ENCODE measurements around the gene SHANK3. TPM values are rescaled to one million over a fixed set of nuclear protein-coding genes. Genes with fewer than 3 reads are reported as not detected.

SHANK3 gene
- total and polyA plus RNA-seq, 2 donors (not counting 1 experiment from before 2014, with no cell fraction given), result not detected

- ATAC-seq (ENCODE audit: low read depth) (no peak), DNase-seq (no peak)
- no peaks in the 10 kb centered on the region for H3K27me3 ChIP-seq (replicated peaks in 1 of 4; ENCODE audit: control extremely low read depth in 1 of 4, control insufficient read depth in 3 of 4, insufficient read depth in 4 of 4, low read length in 3 of 4)
- H2AFZ ChIP-seq (ENCODE audit: insufficient read depth, low read depth, low read length, poor library complexity, severe bottlenecking), result no peak overlapping the region
- WGBS (ENCODE audit: insufficient coverage), result 94% methylated on average over 22 of the region's 23 CpGs
- Mint-ChIP-seq H3K4me3 (no peak overlapping the region), H3K27ac (no peak overlapping the region), H3K9me3 (ENCODE audit: insufficient read depth) (no peaks in the 10 kb centered on the region), H3K27me3 (peaks cover 4% of the 10 kb centered on the region), H3K4me1 (no peaks in the 10 kb centered on the region)
- H3K36me3 ChIP-seq (replicated peaks in 1 of 2; ENCODE audit: control extremely low read depth in 1 of 2, control insufficient read depth in 1 of 2, extremely low read depth in 1 of 2, insufficient read depth in 2 of 2, low read length in 1 of 2), result no peaks in the 10 kb centered on the region
- intact Hi-C loops (cut with micrococcal nuclease), result no loop called here
- CTCF ChIA-PET, result no interaction called here
- no peak overlapping the region for H3K4me2 ChIP-seq (replicated peaks; ENCODE audit: low read depth, low read length, poor library complexity, severe bottlenecking)
- H3K4me1 ChIP-seq (ENCODE audit: control insufficient read depth in 2 of 2, insufficient read depth in 2 of 2, low read length in 2 of 2), result no peaks in the 10 kb centered on the region
- no peaks in the 10 kb centered on the region for H4K20me1 ChIP-seq (ENCODE audit: control insufficient read depth, insufficient read depth, low read length, poor library complexity, severe bottlenecking)
- no peaks in the 10 kb centered on the region for H3K9me3 ChIP-seq (ENCODE audit: control extremely low read depth in 1 of 3, control insufficient read depth in 2 of 3, insufficient read depth in 1 of 3, low read length in 2 of 3)
- no peak overlapping the region for H3K4me3 ChIP-seq (ENCODE audit: control extremely low read depth in 1 of 5, extremely low read depth in 1 of 5, insufficient read depth in 1 of 5, low read depth in 2 of 5, low read length in 4 of 5)
- TF ChIP-seq CTCF (IDR thresholded peaks at IDR 0.05), result no peak
- TF ChIP-seq EZH2 (IDR thresholded peaks at IDR 0.05; ENCODE audit: borderline replicate concordance, insufficient read depth, low read depth, low read length, poor library complexity, severe bottlenecking), result no peak
- H3K79me2 ChIP-seq (ENCODE audit: control insufficient read depth, insufficient read depth, low read length), result no peaks in the 10 kb centered on the region
- POLR2A ChIA-PET, result no interaction called here
- H3K9ac ChIP-seq (ENCODE audit: low read length), result no peak overlapping the region
- no peak overlapping the region for H3K27ac ChIP-seq (ENCODE audit: low read length in 2 of 2)
Measured at GRCh38 chr22:50705219-50705691, 32.6 kb downstream of the SHANK3 start.

- peaks cover 0 to under 1% (median 0%) of the 10 kb centered on the region in 3 donors for H3K9me3 ChIP-seq (ENCODE audit: control extremely low read depth in 1 of 3, control insufficient read depth in 2 of 3, insufficient read depth in 1 of 3, low read length in 2 of 3)
- no peak for DNase-seq
- no peak overlapping the region for H3K9ac ChIP-seq (ENCODE audit: low read length)
- H3K4me1 Mint-ChIP-seq, result no peaks in the 10 kb centered on the region
- ChIA-PET POLR2A (no interaction called here), CTCF (no interaction called here)
- no peak overlapping the region for H2AFZ ChIP-seq (ENCODE audit: insufficient read depth, low read depth, low read length, poor library complexity, severe bottlenecking)
- no peaks in the 10 kb centered on the region for H3K36me3 ChIP-seq (replicated peaks in 1 of 2; ENCODE audit: control extremely low read depth in 1 of 2, control insufficient read depth in 1 of 2, extremely low read depth in 1 of 2, insufficient read depth in 2 of 2, low read length in 1 of 2)
- H3K27me3 Mint-ChIP-seq, result peaks cover 8% of the 10 kb centered on the region
- no peak overlapping the region for H3K4me2 ChIP-seq (replicated peaks; ENCODE audit: low read depth, low read length, poor library complexity, severe bottlenecking)
- no peaks in the 10 kb centered on the region for H3K79me2 ChIP-seq (ENCODE audit: control insufficient read depth, insufficient read depth, low read length)
- no peak overlapping the region for H3K4me3 ChIP-seq (ENCODE audit: control extremely low read depth in 1 of 5, extremely low read depth in 1 of 5, insufficient read depth in 1 of 5, low read depth in 2 of 5, low read length in 4 of 5)
- no peak overlapping the region for H3K27ac ChIP-seq (ENCODE audit: low read length in 2 of 2)
- no peak overlapping the region for H3K27ac Mint-ChIP-seq
- no peak for TF ChIP-seq CTCF (IDR thresholded peaks at IDR 0.05)
- TF ChIP-seq EZH2 (IDR thresholded peaks at IDR 0.05; ENCODE audit: borderline replicate concordance, insufficient read depth, low read depth, low read length, poor library complexity, severe bottlenecking), result no peak
- H3K4me3 Mint-ChIP-seq, result no peak overlapping the region
- H3K4me1 ChIP-seq (ENCODE audit: control insufficient read depth in 2 of 2, insufficient read depth in 2 of 2, low read length in 2 of 2), result no peaks in the 10 kb centered on the region
- no peaks in the 10 kb centered on the region for H3K27me3 ChIP-seq (replicated peaks in 1 of 4; ENCODE audit: control extremely low read depth in 1 of 4, control insufficient read depth in 3 of 4, insufficient read depth in 4 of 4, low read length in 3 of 4)
- 97% methylated on average over 22 of the region's 27 CpGs for WGBS (ENCODE audit: insufficient coverage)
- H3K9me3 Mint-ChIP-seq (ENCODE audit: insufficient read depth), result peaks cover 3% of the 10 kb centered on the region
- no peak for ATAC-seq (ENCODE audit: low read depth)
- intact Hi-C loops (cut with micrococcal nuclease), result no loop called here
- H4K20me1 ChIP-seq (ENCODE audit: control insufficient read depth, insufficient read depth, low read length, poor library complexity, severe bottlenecking), result no peaks in the 10 kb centered on the region
Measured at GRCh38 chr22:50705851-50706351, 33.3 kb downstream of the SHANK3 start.
